HG02884 (cell line): ENCODE results near the gene AIFM3.

Experiments used
- ATAC-seq: cut with Tn5 transposase; IDR thresholded peaks from one replicate; pipeline ENCODE4 v1.9.1; 2021; ENCODE audit warnings: mild to moderate bottlenecking, moderate library complexity; ENCODE audit not compliant: unreplicated experiment

AIFM3 gene

GRCh38 chr22:20974336-20974955, 7.4 kb downstream of the AIFM3 start:
- no peak for ATAC-seq

- no peak for ATAC-seq
Measured at GRCh38 chr22:20975541-20976290, 8.7 kb downstream of the AIFM3 start.

- ATAC-seq = no peak
Measured at GRCh38 chr22:20976291-20976877, 9.3 kb downstream of the AIFM3 start.

- no peak for ATAC-seq
Measured at GRCh38 chr22:20977019-20977418, 10.0 kb downstream of the AIFM3 start.

GRCh38 chr22:20977516-20978170, 10.6 kb downstream of the AIFM3 start:
- ATAC-seq = no peak

GRCh38 chr22:20978419-20978818, 11.4 kb downstream of the AIFM3 start:
- ATAC-seq = no peak

- ATAC-seq = no peak
Measured at GRCh38 chr22:20979243-20979809, 12.3 kb downstream of the AIFM3 start.

GRCh38 chr22:20979940-20980453, 12.9 kb downstream of the AIFM3 start:
- no peak for ATAC-seq

GRCh38 chr22:20980523-20980922, 13.5 kb downstream of the AIFM3 start:
- ATAC-seq = no peak

GRCh38 chr22:20980938-20981722, 14.1 kb downstream of the AIFM3 start:
- ATAC-seq = no peak

- peak; percentile 70 for ATAC-seq
Measured at GRCh38 chr22:20981787-20982562, 14.9 kb downstream of the AIFM3 start, which contains the start of gene LZTR1. TSS of gene LZTR1 (plus strand) at chr22:20982297. CDS start at chr22:20982372, 75 bp downstream.

GRCh38 chr22:20982563-20982882, 15.5 kb downstream of the AIFM3 start:
- no peak for ATAC-seq

GRCh38 chr22:20983081-20983771, 16.2 kb downstream of the AIFM3 start:
- no peak for ATAC-seq

GRCh38 chr22:20985720-20986119, 18.7 kb downstream of the AIFM3 start:
- no peak for ATAC-seq

GRCh38 chr22:20986365-20986764, 19.3 kb downstream of the AIFM3 start:
- no peak for ATAC-seq

- ATAC-seq = no peak
Measured at GRCh38 chr22:20987375-20987774, 20.3 kb downstream of the AIFM3 start.

GRCh38 chr22:20988573-20989322, 21.7 kb downstream of the AIFM3 start:
- ATAC-seq = no peak
